Naive thymus-derived CD8-positive, alpha-beta T cell (primary cell): ENCODE measurements around the gene LRPAP1. TPM values are rescaled to one million over a fixed set of nuclear protein-coding genes. Genes with fewer than 3 reads are reported as not detected.
A peak's percentile ranks its signal among the peaks of the same experiment; 100 is the strongest.

Experiments used
- ATAC-seq, 2 donors: fragments of 150-1000 bp; cut with Tn5 transposase in 1 of 2; sonication (Bioruptor Pico), chemical (Tn5 transposase) in 1 of 2; 1 replicate in 1 of 2; 2 replicates in 1 of 2; pipeline ENCODE4 v1.10.0; 2021; ENCODE audit warnings: mild to moderate bottlenecking in 2 of 2, moderate library complexity in 2 of 2
- POLR2A ChIA-PET: fragments of 350-600 bp; sonication (Branson Sonifier 250); formaldehyde crosslinking; loops from one replicate; lab custom pipeline; 2021; ENCODE audit warnings: antibody characterized with exemption; lab: Charles Lee
- DNase-seq, 10 donors: peaks; one replicate each; pipeline versions ENCODE4 v3.0.0 to v3.0.0-alpha.2; 2020 to 2022
- H3K27ac Mint-ChIP-seq, 10 donors: one replicate each; pipeline ENCODE4 v1.8.0; 2020 to 2022; ENCODE audit warnings: mild to moderate bottlenecking in 10 of 10, mixed read lengths in 10 of 10, moderate library complexity in 4 of 10, inconsistent platforms in 1 of 10
- H3K27me3 Mint-ChIP-seq, 5 donors: one replicate each; pipeline ENCODE4 v1.8.0; 2021 to 2022; ENCODE audit warnings: mixed read lengths in 5 of 5
- H3K36me3 Mint-ChIP-seq, 3 donors: one replicate each; pipeline ENCODE4 v1.8.0; 2020 to 2022; ENCODE audit warnings: mixed read lengths in 3 of 3, mild to moderate bottlenecking in 2 of 3, inconsistent platforms in 1 of 3
- H3K4me1 Mint-ChIP-seq, 4 donors: one replicate each; pipeline ENCODE4 v1.8.0; 2021 to 2022; ENCODE audit warnings: mixed read lengths in 4 of 4
- H3K4me3 Mint-ChIP-seq, 10 donors: one replicate each; pipeline ENCODE4 v1.8.0; 2020 to 2022; ENCODE audit warnings: mild to moderate bottlenecking in 10 of 10, mixed read lengths in 10 of 10, moderate library complexity in 6 of 10, inconsistent platforms in 1 of 10
- H3K9me3 Mint-ChIP-seq, 9 donors: one replicate each; pipeline ENCODE4 v1.8.0; 2020 to 2022; ENCODE audit warnings: mixed read lengths in 9 of 9, mild to moderate bottlenecking in 3 of 9, inconsistent platforms in 1 of 9, moderate library complexity in 1 of 9
- polyA plus RNA-seq, 3 donors: library from polyadenylated mRNA; unstranded; fragments of 300-500 nt; fragmentation: Illumina TruSeq; gene quantifications; one replicate each; pipeline ENCODE4 v1.2.3, GENCODE V29; 2021
- total RNA-seq, 8 experiments: library from RNA in 2 of 8; stranded (reverse) in 2 of 8; gene quantifications; one replicate each; pipeline ENCODE4 v1.2.3 and lab custom pipeline; 2021 to 2026

The LRPAP1 gene
- total and polyA plus RNA-seq, 5 experiments from 2014 or later, result 82.0 to 126 (median 113) TPM

GRCh38 chr4:3479358-3480101, 52.7 kb downstream of the LRPAP1 start:
- peaks cover 0 to 4% (median 2%) of the 10 kb centered on the region in 4 donors for H3K4me1 Mint-ChIP-seq
- H3K27ac Mint-ChIP-seq, result no peak overlapping the region
- POLR2A ChIA-PET, result no interaction called here
- DNase-seq (no peak), ATAC-seq (no peak)
- H3K4me3 Mint-ChIP-seq, result no peak overlapping the region
- no peaks in the 10 kb centered on the region for H3K36me3 Mint-ChIP-seq
- no peaks in the 10 kb centered on the region for H3K9me3 Mint-ChIP-seq
- H3K27me3 Mint-ChIP-seq, result peaks cover 5 to 53% (median 19%) of the 10 kb centered on the region in 5 donors

DNA sequence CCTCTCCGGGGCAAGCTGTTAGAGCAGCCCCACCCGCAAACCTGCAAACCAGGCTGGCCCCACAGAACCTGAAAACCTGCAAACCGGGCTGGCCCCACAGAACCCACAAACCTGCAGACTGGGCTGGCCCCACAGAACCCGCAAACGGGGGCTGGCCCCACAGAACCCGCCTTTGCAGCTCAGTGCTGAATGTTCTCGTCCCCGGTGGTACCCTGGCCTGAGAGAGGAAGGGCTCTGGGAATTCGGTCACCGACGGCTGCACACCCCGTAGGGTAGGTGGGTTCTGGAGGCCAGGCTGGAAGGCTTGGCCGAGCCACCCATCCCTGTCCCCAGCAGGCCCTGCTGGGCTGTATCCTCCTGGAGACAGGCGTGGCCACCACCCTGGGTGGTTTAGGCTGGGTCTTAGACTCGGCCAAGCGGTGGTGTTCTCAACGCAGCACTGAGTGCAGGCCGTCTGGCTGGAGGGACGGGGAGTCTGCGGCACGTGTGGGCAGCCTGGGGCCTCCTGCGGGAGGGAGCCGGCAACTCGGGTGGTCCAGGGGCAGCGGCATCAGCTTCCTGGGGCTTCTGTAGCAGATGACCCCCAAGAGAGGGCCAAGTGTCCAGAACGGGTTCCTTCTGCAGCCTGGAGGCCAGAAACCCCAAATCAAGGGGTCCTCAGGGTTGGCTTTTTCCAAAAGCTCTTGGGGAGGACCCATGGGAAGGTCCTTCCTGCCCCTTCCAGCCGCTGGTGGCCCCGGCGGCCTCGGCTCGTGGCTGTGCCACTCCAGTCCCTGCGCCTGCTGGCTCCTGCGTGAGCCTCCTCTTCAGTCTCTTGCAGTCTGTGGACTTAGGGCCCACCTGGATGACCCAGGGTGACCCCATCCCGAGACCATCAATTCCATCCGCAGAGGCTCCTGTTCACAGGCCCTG, 53.5 kb downstream of the LRPAP1 start:
- Mint-ChIP-seq H3K27me3 (peaks cover 5 to 48% (median 19%) of the 10 kb centered on the region in 5 donors), H3K27ac (no peak overlapping the region), H3K9me3 (no peaks in the 10 kb centered on the region), H3K36me3 (no peaks in the 10 kb centered on the region), H3K4me3 (no peak overlapping the region), H3K4me1 (peaks cover 0 to 3% (median 2%) of the 10 kb centered on the region in 4 donors)
- DNase-seq, result peak in 1 of 10 donors; percentile 1
- POLR2A ChIA-PET, result no interaction called here
- ATAC-seq, result no peak

DNA sequence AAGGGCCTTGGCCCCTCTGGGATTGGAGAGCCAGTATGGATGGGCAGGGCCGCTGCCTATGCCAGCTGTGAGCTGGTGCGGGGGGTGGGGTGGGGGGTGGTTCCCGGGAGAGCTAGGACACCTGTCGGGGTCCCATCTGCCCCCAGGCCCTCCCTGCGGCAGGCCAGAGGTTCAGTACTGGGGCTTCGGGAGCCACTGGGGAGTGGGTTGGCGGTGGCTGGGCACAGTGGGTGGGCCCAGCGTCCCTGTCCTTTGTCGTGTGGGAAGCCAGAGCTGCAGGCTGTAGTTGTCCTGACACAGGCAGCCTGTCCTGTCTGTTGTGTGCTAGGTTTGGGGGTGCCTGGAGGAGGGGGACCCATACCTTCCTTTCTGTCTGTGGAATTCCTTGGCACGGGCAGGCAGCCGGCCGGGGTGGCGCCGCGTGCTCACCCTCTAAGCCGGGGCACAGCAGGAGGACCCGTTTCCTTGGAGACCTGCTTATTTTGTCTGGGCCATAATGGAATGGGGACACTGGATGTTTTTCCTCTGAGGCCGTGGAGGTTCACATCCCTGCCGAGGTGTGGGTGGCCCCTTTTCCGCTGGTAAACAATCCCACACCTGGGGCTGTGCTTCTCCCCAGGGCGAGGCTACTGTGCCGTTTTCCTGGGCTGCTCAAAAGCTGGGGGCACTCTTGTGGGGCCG, 54.3 kb downstream of the LRPAP1 start:
- H3K4me3 Mint-ChIP-seq, result no peak overlapping the region
- POLR2A ChIA-PET, result no interaction called here
- DNase-seq, result no peak
- H3K27me3 Mint-ChIP-seq, result peaks cover 5 to 43% (median 19%) of the 10 kb centered on the region in 5 donors
- H3K4me1 Mint-ChIP-seq, result peaks cover 0 to 3% (median under 1%) of the 10 kb centered on the region in 4 donors
- H3K9me3 Mint-ChIP-seq, result no peaks in the 10 kb centered on the region
- ATAC-seq, result no peak
- H3K27ac Mint-ChIP-seq, result no peak overlapping the region
- no peaks in the 10 kb centered on the region for H3K36me3 Mint-ChIP-seq

DNA sequence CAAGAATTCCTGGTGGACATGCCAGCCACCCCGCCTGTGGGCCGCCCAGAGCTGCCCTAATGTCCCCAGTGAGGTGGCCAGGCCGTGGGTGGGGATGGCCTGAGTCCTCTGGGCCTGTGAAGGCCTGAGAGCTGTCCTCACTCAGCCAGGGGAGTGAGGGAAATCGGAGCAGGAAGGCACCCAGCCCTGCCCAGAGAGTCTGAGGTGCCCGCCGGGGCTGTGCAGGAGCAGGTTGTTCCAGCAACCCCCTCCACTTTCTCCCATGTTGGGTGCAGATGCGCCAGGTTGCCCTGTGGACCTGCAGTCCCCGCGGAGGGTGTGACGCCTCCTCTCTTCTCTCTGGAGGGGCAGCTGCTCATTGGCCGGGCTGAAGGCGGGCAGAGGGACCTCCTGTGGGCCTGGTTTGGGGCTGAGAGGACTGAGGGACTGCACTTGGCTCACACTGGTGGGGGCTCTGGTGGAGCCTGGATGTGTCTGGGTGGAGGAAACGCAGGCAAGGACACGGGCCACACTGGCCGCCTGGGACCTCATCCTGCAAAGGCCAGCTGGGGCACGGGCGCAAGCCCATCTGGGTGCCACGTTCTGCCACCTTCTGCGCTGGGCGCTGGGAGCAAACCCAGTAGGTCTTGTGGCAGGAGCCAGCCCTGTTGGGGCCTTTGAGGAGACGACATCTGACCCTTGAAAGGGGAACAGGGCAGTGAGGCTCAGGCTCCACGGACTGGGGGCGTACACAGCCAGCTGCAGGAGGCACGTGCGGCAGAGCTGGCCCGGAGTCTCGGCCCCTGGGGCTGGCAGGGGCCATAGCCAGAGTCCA, 55.1 kb downstream of the LRPAP1 start:
- Mint-ChIP-seq H3K27me3 (peaks cover 5 to 38% (median 15%) of the 10 kb centered on the region in 5 donors), H3K36me3 (no peaks in the 10 kb centered on the region), H3K27ac (no peak overlapping the region), H3K4me3 (no peak overlapping the region), H3K9me3 (no peaks in the 10 kb centered on the region), H3K4me1 (peaks cover 0 to 3% (median under 1%) of the 10 kb centered on the region in 4 donors)
- POLR2A ChIA-PET, result no interaction called here
- ATAC-seq, result no peak
- no peak for DNase-seq

DNA sequence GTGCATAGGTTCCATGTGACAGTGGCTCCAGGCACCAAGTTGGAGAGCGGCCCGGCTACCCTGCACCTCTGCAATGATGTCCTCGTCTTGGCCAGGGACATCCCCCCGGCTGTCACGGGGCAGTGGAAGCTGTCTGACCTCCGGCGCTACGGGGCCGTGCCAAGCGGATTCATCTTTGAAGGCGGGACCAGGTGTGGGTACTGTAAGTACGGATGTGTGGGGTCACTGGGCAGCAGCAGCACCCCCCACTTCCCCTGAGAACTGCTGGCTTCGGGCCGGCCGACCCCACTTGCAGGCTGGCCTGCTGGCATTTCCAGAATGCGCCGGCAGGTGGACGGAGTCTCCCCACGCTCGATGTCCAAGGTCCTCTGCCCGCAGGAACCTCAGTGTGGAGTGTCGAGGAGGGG, 55.9 kb downstream of the LRPAP1 start:
- POLR2A ChIA-PET, result no interaction called here
- DNase-seq (no peak), ATAC-seq (no peak)
- Mint-ChIP-seq H3K27me3 (peaks cover 2 to 30% (median 10%) of the 10 kb centered on the region in 5 donors), H3K9me3 (no peaks in the 10 kb centered on the region), H3K27ac (no peak overlapping the region), H3K4me1 (peaks cover 0 to 1% (median 0%) of the 10 kb centered on the region in 4 donors), H3K36me3 (no peaks in the 10 kb centered on the region), H3K4me3 (no peak overlapping the region)

GRCh38 chr4:3475713-3476260, 56.4 kb downstream of the LRPAP1 start:
- H3K4me3 Mint-ChIP-seq, result no peak overlapping the region
- H3K9me3 Mint-ChIP-seq, result no peaks in the 10 kb centered on the region
- POLR2A ChIA-PET, result no interaction called here
- peaks cover 0 to 25% (median 5%) of the 10 kb centered on the region in 5 donors for H3K27me3 Mint-ChIP-seq
- no peak overlapping the region for H3K27ac Mint-ChIP-seq
- peaks cover 0 to 1% (median 0%) of the 10 kb centered on the region in 4 donors for H3K4me1 Mint-ChIP-seq
- ATAC-seq (no peak), DNase-seq (no peak)
- no peaks in the 10 kb centered on the region for H3K36me3 Mint-ChIP-seq

- no peak overlapping the region for H3K4me3 Mint-ChIP-seq
- no peaks in the 10 kb centered on the region for H3K36me3 Mint-ChIP-seq
- H3K9me3 Mint-ChIP-seq, result no peaks in the 10 kb centered on the region
- H3K4me1 Mint-ChIP-seq, result peaks cover 0 to 1% (median 0%) of the 10 kb centered on the region in 4 donors
- ATAC-seq (no peak), DNase-seq (no peak)
- peak overlapping the region in 1 of 10 donors; percentile 13 for H3K27ac Mint-ChIP-seq
- POLR2A ChIA-PET, result no interaction called here
- H3K27me3 Mint-ChIP-seq, result peaks cover 0 to 21% (median 0%) of the 10 kb centered on the region in 5 donors
Observed at GRCh38 chr4:3475041-3475712, 57.0 kb downstream of the LRPAP1 start.

DNA sequence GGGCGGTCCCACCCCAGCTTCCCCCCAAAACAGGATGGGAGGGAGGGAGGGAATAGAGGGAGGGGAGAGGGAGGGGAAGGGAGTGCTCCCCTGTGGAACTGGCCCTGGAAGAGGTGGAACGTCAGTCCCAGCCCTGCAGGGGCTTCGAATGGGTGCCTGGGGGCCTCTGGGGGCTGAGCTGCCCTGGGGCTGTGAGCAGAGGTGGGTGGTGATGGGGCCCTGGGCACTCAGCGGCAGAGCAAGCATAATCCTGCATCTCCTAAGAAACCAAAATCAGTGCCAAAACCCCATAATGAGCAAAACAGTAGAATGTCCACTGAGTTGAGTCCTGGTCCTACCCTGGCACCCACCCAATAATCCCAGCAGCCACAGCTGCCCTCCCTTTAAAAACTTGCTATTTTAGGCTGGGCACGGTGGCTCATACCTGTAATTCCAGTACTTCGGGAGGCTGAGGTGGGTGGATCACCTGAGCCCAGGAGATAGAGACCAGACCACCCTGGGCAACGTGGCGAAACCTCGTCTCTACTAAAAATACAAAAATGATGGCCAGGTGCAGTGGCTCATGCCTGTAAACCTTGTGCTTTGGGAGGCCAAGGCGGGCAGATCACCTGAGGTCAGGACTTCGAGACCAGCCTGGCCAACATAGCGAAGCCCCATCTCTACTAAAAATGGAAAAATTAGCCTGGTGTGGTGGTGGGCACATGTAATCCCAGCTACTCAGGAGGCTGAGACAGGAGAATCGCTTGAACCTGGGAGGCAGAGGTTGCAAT, 58.0 kb downstream of the LRPAP1 start:
- Mint-ChIP-seq H3K27ac (no peak overlapping the region), H3K36me3 (no peaks in the 10 kb centered on the region), H3K27me3 (peaks cover 0 to 17% (median 0%) of the 10 kb centered on the region in 5 donors), H3K4me3 (no peak overlapping the region), H3K9me3 (no peaks in the 10 kb centered on the region), H3K4me1 (peaks cover 0 to 1% (median 0%) of the 10 kb centered on the region in 4 donors)
- POLR2A ChIA-PET, result no interaction called here
- ATAC-seq (no peak), DNase-seq (no peak)

GRCh38 chr4:3473181-3473950, 58.9 kb downstream of the LRPAP1 start:
- Mint-ChIP-seq H3K27ac (no peak overlapping the region), H3K4me1 (peaks cover 0 to 1% (median 0%) of the 10 kb centered on the region in 4 donors), H3K36me3 (no peaks in the 10 kb centered on the region), H3K9me3 (no peaks in the 10 kb centered on the region), H3K4me3 (no peak overlapping the region), H3K27me3 (peaks cover 0 to 17% (median 0%) of the 10 kb centered on the region in 5 donors)
- POLR2A ChIA-PET, result no interaction called here
- DNase-seq (no peak), ATAC-seq (no peak)

DNA sequence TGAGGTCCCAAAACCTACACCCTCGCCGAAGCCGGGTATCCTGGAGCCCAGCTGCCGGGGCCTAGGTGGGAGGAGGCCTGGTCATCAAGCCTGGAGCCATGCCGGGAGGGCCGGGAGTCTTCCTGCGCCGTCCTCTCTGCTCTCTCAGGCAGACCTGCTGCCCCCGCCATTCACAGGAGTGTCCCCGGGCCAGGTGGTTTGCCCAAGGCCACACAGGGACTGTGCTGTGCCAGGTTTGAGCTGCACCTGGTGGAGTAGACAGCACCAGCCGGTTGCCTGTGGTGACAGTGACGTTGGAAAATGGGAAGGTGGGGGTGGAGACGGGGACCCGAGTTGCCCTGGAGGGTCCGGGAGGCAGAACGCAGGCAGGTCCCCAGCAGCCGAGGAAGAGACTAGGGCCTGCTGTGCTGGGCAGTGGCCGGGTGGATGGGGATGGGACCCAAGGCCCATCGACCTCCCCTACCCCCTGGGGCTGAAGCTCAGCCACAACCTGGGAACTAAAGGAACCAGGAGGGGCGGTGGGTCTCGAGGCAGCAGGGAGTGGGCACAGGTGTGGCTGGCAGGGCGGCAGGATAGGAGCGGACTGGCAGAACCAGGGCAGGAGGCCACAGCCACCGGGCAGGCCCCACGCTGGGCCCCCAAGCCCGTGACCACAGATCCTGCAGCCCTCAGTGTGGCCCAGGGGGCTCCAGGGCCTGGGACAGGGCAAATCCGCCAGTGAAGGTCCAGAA, 59.6 kb downstream of the LRPAP1 start:
- no peak overlapping the region for H3K4me3 Mint-ChIP-seq
- POLR2A ChIA-PET, result no interaction called here
- no peaks in the 10 kb centered on the region for H3K36me3 Mint-ChIP-seq
- no peaks in the 10 kb centered on the region for H3K9me3 Mint-ChIP-seq
- peaks cover 0 to 17% (median 0%) of the 10 kb centered on the region in 5 donors for H3K27me3 Mint-ChIP-seq
- no peak for DNase-seq
- no peak overlapping the region for H3K27ac Mint-ChIP-seq
- H3K4me1 Mint-ChIP-seq, result peaks cover 0 to 1% (median 0%) of the 10 kb centered on the region in 4 donors
- ATAC-seq, result no peak
